Activated CD4-positive, alpha-beta T cell treated with anti-CD3 and anti-CD28 coated beads for 24 hours (primary cell): ENCODE data around the gene MBOAT1.

ENCODE experiments used
- DNase-seq, 2 donors: peaks; one replicate each; pipeline ENCODE4 v3.0.0-alpha.2; 2020; ENCODE audit warnings: low read depth in 2 of 2

The MBOAT1 gene

DNA sequence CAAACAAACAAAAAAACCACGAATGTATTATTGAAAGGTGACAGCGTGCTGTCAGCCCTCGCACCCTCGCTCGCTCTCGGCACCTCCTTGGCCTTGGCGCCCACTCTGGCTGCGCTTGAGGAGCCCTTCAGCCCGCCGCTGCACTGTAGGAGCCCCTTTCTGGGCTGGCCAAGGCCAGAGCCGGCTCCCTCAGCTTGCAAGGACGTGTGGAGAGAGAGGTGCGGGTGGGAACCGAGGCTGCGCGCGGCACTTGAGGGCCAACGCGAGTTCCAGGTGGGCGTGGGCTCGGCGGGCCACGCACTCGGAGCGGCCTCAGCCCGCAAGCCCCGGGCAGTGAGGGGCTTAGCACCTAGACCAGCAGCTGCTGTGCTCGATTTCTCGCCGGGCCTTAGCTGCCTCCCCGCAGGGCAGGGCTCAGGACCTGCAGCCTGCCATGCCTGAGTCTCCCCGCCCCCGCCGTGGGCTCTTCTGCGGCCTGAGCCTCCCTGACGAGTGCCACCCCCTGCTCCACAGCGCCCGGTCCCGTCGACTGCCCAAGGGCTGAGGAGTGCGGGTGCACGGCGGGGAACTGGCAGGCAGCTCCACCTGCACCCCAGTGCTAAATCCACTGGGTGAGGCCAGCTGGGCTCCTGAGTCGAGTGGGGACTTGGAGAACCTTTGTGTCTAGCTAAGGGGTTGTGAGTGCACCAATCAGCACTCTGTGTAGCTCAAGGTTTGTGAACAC is 20.9 kb upstream of the MBOAT1 start:
- no peak for DNase-seq

GRCh38 chr6:20232188-20232587 is 19.9 kb upstream of the MBOAT1 start:
- DNase-seq = no peak

GRCh38 chr6:20230401-20231119 is 18.3 kb upstream of the MBOAT1 start:
- DNase-seq = no peak

DNA sequence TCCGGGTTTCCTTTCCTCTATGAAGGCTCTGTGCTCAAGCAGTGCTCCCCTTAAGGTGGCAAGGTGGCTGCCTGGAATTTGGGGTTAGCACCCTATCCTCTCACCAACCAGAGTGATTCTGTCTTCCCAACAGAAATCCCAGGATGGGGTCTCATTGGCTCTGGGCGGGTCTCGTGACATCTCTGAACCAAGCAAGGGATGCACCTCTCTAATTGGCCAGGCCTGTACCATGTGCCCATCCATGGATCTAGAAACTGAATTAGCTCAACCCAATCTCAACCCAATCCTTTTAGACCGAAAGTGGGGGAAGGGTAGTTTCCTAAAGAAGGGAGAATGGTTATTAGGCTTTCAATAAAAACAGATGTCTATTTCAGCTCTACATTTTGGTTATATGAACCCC is 17.6 kb upstream of the MBOAT1 start:
- no peak for DNase-seq

GRCh38 chr6:20227350-20227749 is 15.1 kb upstream of the MBOAT1 start:
- no peak for DNase-seq

DNA sequence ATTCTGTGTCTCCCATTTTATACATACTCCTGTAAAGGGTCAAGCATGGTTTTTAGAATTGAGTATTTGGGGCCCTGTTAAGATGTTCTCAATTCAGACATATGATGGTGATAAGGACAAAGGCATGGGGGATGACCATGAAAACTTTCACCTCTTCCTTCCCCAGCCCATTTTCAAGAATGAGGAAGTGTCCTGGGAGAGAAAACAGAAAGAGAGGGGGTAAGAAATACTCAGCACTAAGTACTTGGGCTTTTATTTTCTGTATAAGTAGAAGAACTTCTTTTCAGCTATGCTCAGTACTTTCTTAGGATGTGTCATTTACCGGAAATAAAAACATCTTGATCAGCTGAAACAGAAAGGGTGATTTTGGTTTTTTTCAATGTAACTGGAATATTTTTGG is 10.9 kb upstream of the MBOAT1 start:
- DNase-seq = no peak

DNA sequence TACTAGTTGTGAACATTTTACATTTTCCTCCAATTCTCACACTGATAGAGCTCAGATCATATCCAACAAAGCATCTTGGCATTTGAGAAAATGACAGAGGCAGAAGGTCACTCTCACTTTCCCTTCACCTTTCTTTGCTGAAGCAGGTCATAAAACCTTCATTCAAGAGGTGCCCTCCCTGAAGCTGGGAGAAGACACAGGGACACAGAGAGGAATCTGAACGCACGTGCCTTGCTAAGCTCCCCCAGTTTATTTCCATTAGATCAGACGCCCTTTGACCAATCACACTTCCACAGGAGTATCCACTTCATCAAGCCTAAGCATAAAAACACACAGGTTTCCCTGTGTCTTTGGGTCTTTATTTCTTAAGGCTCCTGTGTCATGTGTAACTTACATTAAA is 9.2 kb upstream of the MBOAT1 start:
- no peak for DNase-seq

DNA sequence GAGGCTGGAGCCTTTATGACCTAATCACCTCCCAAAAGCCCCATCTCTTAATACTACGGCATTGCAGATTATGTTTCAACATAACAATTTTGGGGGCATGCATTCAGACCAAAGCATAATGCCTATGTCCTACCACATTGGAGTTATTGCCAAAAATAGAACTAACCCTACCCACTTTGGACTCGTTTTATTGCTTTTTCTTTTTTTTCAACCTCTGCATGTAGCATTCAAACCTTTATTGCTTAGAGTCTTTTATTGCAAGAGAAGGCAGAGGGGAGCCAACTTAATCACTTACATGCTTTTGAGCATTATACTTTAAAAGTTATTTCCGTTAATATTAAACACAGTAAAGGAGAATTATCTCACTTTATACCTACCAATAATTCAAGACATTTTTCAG is 8.1 kb upstream of the MBOAT1 start:
- DNase-seq = no peak

DNA sequence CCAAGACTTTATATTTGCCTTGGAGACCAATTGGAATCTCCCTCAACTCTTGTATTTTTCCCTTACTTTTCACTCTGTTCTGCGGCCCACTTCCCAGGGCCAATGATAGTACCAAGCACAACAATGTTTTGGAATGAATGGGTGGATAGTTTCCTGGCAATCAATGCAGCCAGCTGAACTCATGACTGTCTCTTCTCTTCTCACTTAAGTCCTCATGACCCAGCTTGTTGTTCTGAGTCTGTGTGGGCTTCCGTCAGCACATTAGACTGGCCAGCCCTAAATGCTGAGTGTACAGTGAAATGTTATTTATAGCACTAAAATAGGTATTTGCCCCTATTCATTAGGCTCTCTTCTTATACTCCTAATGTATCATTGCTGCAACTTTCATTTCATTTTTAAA is 5.6 kb upstream of the MBOAT1 start:
- no peak for DNase-seq

DNA sequence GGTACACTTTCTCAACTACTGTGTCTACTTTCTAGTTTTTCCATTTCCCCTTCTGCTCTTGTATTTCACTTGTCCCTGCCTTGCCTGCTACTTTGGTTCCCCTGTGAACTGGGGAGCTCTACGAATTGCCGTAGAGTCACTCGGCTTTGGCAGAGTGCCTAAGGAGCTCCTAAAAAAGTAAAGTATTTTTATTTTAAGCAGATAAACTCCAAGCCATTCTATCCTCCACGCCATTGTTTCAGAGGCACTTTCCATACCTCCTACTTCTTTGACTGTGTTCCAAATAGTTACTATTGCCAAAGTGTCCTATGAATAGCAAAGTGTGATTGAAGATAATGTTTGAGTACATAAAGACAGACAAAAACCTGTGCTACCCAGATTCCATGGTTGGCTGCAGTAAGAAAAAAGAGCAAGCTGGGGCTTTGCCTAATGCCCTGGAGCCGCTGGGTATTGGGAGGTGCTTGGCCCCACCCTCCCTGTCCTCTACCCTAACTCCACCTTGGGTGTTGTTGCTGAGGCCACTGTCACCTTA is 5.1 kb upstream of the MBOAT1 start:
- no peak for DNase-seq

- no peak for DNase-seq
These were observed 3.0 kb upstream of the MBOAT1 start for GRCh38 chr6:20215310-20215709.

DNA sequence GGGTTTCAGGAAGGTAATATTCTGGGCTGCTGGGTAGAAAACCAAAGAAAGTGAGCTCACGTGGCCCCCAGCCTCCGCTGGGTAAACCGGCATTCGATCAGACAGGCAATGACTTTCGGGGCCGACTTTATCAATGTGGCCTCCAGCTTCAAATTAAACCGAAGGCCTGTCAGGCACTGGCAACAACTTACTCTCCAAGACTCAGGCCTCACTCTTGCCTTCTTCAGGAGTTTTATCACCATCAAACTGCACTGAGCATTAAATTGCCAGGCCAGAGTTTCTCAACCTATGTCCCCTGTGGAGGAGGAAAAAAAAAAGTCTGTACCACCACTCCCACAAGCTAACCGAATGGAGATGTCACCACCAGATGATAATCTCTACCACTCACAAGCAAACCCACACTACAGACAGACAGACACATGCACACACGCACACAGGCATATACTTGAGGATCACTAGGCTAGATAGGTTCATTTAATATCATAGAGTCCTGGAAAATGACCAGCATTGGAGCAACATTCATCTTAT is 1.1 kb upstream of the MBOAT1 start:
- DNase-seq = no peak

- no peak for DNase-seq
These were observed 303 bp downstream of the MBOAT1 start for GRCh38 chr6:20211941-20212391.

DNA sequence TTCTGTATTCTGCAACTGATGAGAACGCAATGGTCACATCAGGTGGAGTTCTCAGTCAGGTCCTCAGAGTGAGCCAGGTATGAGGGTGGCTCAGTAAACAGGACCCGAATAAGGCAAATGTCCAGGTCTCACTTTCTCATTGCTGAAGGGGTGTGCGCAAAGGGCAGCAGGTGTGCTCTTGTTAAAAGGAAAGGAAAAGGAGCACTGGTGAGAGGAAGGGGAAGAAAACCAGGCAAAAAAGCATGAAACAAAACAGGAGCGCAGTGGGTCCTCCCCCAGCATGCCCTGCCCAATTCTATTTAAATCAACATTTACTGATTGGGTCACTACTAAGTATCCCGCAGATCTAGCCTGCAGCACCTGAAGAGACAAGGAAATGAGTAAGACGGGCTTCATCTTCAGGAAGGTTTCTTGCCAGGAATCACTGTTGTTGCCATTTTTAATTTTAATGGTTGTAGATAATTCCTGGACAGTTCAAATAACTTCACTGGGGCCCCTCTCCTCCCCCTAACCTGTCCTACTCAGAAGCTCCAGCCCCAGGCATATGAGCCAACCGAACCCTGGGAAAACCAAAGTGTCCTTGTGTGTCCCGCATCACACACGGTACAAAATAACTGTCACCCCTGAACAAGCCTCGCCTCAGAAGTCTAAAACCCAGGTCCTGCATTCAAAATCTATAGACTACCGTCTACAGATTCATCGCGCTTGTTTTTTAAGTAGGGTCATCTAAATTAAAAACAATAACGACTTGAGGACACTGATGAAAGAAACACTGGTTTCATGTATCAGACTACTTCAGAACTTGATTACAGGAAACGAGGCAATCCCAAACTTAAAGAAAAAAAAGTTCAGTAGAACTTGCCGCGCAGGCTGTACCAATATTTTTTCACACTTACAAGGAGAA is 980 bp downstream of the MBOAT1 start:
- no peak for DNase-seq

GRCh38 chr6:20210158-20210557 is 2.1 kb downstream of the MBOAT1 start:
- no peak for DNase-seq

DNA sequence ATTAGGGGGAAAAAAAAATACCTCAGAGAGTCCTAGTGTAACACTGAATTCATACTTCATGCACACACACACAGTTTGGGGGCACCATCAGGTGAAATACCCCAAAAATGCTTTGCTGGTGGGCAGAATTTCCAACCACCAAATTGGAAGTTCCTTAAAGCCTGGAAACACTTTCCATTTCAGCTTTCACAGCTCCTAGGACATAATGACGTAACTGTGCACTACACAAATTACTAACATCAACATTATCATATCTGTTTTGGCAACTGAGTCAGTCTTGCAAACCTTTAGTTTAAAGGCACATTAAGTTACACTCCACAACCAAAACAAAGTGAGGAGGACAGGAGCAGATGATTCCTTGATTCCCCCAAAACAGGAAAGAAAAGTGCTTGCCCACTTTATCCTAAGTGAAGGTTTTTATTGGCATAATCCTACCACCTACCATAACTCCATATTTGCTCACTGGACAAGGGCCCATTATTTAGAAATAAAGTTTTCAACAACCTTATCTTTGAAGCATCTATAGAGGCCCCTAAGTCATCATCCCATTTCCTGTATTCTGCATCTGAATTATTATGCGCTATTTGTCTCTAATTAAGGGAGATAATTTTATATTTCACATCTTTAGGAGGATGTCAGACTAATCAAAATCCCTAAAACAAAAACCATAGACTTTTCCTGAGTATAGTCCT is 3.4 kb downstream of the MBOAT1 start:
- DNase-seq = no peak

DNA sequence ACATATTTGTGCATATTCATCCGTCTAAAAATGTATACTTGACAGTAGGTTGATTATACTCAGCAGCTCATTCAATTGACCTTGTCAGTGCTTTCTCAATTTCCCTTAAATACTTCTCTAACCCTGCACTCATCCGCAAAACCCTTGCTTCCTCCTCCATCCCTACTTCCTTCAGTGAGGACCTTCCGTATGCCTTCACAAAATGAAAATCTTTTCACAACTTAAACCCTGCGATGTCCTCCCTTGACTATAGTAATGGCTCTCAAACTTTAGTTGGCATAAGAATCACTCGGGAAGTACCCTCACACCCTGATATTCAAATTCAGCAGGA is 5.2 kb downstream of the MBOAT1 start:
- no peak for DNase-seq

GRCh38 chr6:20205722-20206161 is 6.5 kb downstream of the MBOAT1 start:
- no peak for DNase-seq

DNA sequence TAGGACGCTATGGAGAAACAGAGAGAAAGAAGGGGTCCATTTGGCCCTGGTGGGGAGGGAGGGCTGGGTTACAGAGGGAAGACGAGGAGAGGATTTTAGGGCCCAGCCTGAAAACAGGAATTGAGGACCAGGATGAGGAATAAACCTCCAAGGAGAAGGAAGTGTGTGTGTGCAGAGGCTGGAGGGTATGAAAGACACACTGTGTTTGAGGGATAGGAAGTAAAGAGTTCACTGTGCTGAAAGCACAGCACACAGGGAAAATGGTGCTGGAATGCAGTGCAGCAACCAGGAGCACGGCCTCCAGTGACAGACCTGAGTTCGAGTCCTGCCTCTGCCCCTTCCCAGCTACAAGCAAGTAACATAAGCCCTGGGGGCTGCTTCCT is 7.8 kb downstream of the MBOAT1 start:
- no peak for DNase-seq

- DNase-seq = no peak
These were observed 8.4 kb downstream of the MBOAT1 start for GRCh38 chr6:20203561-20204511.
